ENCODE data around the gene WBP2. TPM values are rescaled to one million over a fixed set of nuclear protein-coding genes. Genes with fewer than 3 reads are reported as not detected.
A peak's percentile ranks its signal among the peaks of the same experiment; 100 is the strongest.

WBP2 gene
- total RNA-seq, 1 donor: 31.1 TPM

DNA sequence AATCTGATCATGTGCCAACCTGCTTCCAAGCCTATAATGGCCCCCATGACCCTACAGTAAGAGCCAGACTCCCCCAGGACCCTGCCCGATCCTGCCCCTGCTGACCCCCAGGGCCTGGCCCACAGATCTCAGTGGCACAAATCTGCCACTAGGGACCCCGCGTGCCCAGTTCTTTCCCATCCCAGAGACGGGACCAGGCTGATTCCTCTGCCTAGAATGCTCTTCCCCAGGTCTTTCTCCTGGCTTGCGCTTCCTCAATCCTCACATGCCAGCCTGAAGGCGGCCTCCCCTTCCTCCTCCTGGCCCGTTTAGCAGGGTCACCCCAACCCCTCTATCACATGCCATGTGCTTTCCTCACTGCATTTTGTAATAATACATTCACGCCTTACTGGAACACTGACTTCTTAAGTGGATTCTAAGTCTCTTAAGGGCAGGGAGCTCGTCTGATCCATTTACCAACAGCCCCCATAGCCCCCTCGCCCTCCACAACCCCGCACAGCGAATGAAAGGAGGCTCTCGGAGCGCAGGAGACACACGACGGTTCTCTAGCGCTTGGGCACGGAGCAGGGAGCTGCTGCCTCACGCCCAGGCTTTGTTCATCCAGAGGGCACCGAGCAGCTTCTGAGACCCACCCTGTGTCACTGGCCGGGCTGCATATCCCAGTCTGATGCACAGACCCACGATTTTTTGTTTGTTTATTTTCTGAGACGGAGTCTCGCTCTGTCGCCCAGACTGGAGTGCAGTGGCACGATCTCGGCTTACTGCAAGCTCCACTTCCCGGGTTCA lies 40.4 kb upstream of the WBP2 start:
- TF ChIP-seq CTCF (IDR thresholded peaks at IDR 0.05; ENCODE audit: extremely low read depth, low read depth, low read length): peak; percentile 38
- DNase-seq (ENCODE audit: insufficient read length, low spot score, missing footprints): peak; percentile 95

DNA sequence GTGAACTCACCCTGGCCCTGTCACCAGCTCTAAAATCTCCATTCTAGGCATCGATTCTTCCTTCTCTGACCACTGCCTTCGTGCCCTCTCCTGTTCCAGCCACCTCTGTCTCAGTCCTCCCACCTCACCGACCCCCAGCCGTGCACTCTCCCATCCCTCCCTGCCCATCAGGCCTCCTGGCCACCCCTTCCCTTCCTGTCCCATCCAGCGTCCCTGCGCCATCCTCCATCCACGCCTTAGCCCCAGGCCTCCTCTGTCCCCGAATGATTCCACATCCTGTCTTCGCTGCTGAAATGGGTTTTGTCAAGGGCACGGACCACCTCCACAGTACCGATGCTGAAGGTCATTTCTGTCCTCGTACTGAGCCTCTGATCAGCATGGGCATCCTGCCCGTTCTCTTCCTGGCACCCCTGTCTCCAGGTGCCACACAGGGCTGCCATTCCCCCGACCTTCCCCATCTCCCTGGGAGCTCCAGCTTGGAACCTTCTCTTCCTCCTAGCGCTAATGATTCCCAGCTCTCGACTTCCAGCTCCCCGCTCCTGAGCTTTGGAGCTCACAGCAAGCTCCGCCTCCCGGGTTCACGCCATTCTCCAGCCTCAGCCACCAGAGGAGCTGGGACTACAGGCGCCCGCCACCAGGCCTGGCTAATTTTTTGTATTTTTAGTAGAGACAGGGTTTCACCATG lies 39.1 kb upstream of the WBP2 start:
- peaks cover 35% of the 10 kb centered on the region for H3K36me3 ChIP-seq (ENCODE audit: insufficient read depth, low read length)
- peaks cover 6% of the 10 kb centered on the region for H3K4me1 ChIP-seq (ENCODE audit: insufficient read depth, low read length)
- no peak overlapping the region for H3K27ac ChIP-seq (ENCODE audit: low read depth, low read length)
- no peaks in the 10 kb centered on the region for H3K9me3 ChIP-seq (ENCODE audit: low read depth, low read length)
- peak; percentile 48 for DNase-seq (ENCODE audit: insufficient read length, low spot score, missing footprints)
- no peak overlapping the region for H3K4me2 ChIP-seq (ENCODE audit: insufficient read depth, low read length)
- H3K4me3 ChIP-seq (ENCODE audit: insufficient read depth, low read length): no peak overlapping the region
- peaks cover 9% of the 10 kb centered on the region for H4K20me1 ChIP-seq (ENCODE audit: insufficient read depth, low read length)
- no peak for TF ChIP-seq CTCF (IDR thresholded peaks at IDR 0.05; ENCODE audit: extremely low read depth, low read depth, low read length)
- peaks cover 19% of the 10 kb centered on the region for H3K79me2 ChIP-seq (ENCODE audit: insufficient read depth, low read length)
- H3K27me3 ChIP-seq (ENCODE audit: insufficient read depth, low read length): no peaks in the 10 kb centered on the region
- H2AFZ ChIP-seq (ENCODE audit: low read length): no peak overlapping the region

More for the DNA sequence above, 40.4 kb upstream of the WBP2 start:
- Histone ChIP-seq H3K4me1 (ENCODE audit: insufficient read depth, low read length) (peaks cover 6% of the 10 kb centered on the region), H2AFZ (ENCODE audit: low read length) (peak overlapping the region; percentile 52), H3K4me3 (ENCODE audit: insufficient read depth, low read length) (peak overlapping the region; percentile 82), H3K27ac (ENCODE audit: low read depth, low read length) (no peak overlapping the region), H3K36me3 (ENCODE audit: insufficient read depth, low read length) (peaks cover 37% of the 10 kb centered on the region), H3K9me3 (ENCODE audit: low read depth, low read length) (no peaks in the 10 kb centered on the region), H3K27me3 (ENCODE audit: insufficient read depth, low read length) (no peaks in the 10 kb centered on the region), H4K20me1 (ENCODE audit: insufficient read depth, low read length) (peaks cover 9% of the 10 kb centered on the region), H3K4me2 (ENCODE audit: insufficient read depth, low read length) (peak overlapping the region; percentile 83), H3K79me2 (ENCODE audit: insufficient read depth, low read length) (peaks cover 19% of the 10 kb centered on the region)

DNA sequence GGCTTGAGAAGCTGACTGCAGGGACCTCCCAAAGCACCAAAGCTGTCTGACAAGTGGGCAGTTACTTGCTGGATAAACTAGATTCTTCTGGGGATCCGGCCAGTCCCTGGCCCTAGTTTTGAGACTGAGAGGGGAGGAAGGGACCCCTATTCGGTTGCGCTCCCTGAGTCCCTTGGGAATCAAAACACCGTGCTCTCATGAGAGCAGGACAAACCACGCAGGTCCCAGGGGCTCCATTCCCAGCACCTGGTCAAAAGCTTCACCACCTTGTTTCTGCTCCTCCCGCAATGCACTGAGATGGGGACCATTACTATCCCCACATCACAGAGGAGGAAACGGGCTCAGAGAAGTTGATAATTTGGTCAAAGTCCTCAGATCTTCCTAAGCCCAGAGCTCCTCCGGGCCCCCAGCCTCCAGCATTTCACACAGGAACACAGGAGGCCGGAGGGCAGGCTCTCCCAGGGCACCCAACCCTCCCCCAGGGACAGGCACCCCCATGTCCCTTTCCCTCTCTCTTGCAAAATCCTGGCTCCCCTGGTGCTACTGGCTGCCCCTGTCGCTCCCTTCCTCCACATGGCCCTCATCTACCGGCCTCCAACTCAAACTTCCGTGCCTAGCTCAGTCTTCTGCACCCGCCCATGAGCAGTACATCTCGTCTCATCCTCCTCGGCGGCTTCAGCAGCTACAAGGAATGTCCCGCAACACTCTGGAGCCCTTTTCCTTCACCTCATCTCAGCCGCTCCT lies 38.3 kb upstream of the WBP2 start:
- no peak for TF ChIP-seq CTCF (IDR thresholded peaks at IDR 0.05; ENCODE audit: extremely low read depth, low read depth, low read length)
- Histone ChIP-seq H3K9me3 (ENCODE audit: low read depth, low read length) (no peaks in the 10 kb centered on the region), H3K36me3 (ENCODE audit: insufficient read depth, low read length) (peaks cover 28% of the 10 kb centered on the region), H3K4me1 (ENCODE audit: insufficient read depth, low read length) (peaks cover 6% of the 10 kb centered on the region), H3K27ac (ENCODE audit: low read depth, low read length) (no peak overlapping the region), H4K20me1 (ENCODE audit: insufficient read depth, low read length) (peaks cover 9% of the 10 kb centered on the region), H3K4me3 (ENCODE audit: insufficient read depth, low read length) (no peak overlapping the region), H3K4me2 (ENCODE audit: insufficient read depth, low read length) (no peak overlapping the region), H2AFZ (ENCODE audit: low read length) (no peak overlapping the region), H3K79me2 (ENCODE audit: insufficient read depth, low read length) (peaks cover 19% of the 10 kb centered on the region), H3K27me3 (ENCODE audit: insufficient read depth, low read length) (no peaks in the 10 kb centered on the region)
- peak; percentile 82 for DNase-seq (ENCODE audit: insufficient read length, low spot score, missing footprints)

Data from osteoblast (primary cell).